ENCODE results near the gene SEPTIN7.

Gene SEPTIN7

GRCh38 chr7:35828817-35829216 lies 28.0 kb downstream of the SEPTIN7 start:
- H3K36me3 ChIP-seq (ENCODE audit: control insufficient read depth in 4 of 4, insufficient read depth in 4 of 4, low read length in 3 of 4), result peaks cover 2 to 18% (median 7%) of the 10 kb centered on the region in 4 experiments
- H3K27me3 ChIP-seq (replicated peaks in 2 of 5; ENCODE audit: control insufficient read depth in 4 of 5, insufficient read depth in 5 of 5, low read length in 4 of 5), result no peaks in the 10 kb centered on the region
- no peaks in the 10 kb centered on the region for H3K9me3 ChIP-seq (ENCODE audit: control extremely low read depth in 1 of 5, control insufficient read depth in 4 of 5, insufficient read depth in 2 of 5, low read depth in 1 of 5, low read length in 4 of 5)
- no peak overlapping the region for H3K4me3 ChIP-seq (ENCODE audit: control insufficient read depth in 1 of 7, extremely low read depth in 1 of 7, insufficient read depth in 4 of 7, low read depth in 2 of 7, low read length in 6 of 7)
- no peak for DNase-seq
- peaks cover 0 to 9% (median 7%) of the 10 kb centered on the region in 4 experiments for H3K4me1 ChIP-seq (ENCODE audit: control extremely low read depth in 1 of 4, control insufficient read depth in 4 of 4, insufficient read depth in 4 of 4, low read length in 3 of 4)
- WGBS (ENCODE audit: insufficient coverage), result 96% methylated on average over 3 of the region's 6 CpGs
- CTCF ChIA-PET, result no interaction called here
- POLR2A ChIA-PET, result no interaction called here
- no peak overlapping the region for H3K27ac ChIP-seq (ENCODE audit: insufficient read depth in 1 of 2, low read depth in 1 of 2, low read length in 2 of 2, poor library complexity in 1 of 2, severe bottlenecking in 2 of 2)

DNA sequence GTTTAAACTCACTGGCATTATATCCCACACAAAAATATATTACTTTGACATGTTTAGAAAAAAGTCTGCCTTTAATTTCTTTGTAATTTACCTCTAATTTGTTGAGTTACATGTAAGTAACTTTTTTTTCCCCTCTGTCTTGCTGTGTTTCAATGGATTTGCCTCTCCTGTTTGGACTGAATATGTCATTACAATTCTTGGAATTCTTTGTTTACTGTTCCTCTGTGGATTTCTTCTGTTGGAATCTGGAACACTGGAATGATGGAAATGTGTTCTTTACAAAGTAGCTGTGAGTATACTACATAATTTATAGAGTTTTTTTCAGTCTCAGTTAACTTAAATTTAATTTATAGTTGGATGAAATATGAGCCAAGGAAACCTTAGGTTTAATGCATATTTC lies 30.4 kb downstream of the SEPTIN7 start:
- no peak overlapping the region for H3K4me3 ChIP-seq (ENCODE audit: control insufficient read depth in 1 of 7, extremely low read depth in 1 of 7, insufficient read depth in 4 of 7, low read depth in 2 of 7, low read length in 6 of 7)
- no peaks in the 10 kb centered on the region for H3K27me3 ChIP-seq (replicated peaks in 2 of 5; ENCODE audit: control insufficient read depth in 4 of 5, insufficient read depth in 5 of 5, low read length in 4 of 5)
- H3K4me1 ChIP-seq (ENCODE audit: control extremely low read depth in 1 of 4, control insufficient read depth in 4 of 4, insufficient read depth in 4 of 4, low read length in 3 of 4), result peaks cover 0 to 9% (median 7%) of the 10 kb centered on the region in 4 experiments
- ChIA-PET CTCF (interaction anchor here (1.2 to 1.4 kb wide), 3 partner anchors 8 to 18 kb away, joined by 3 to 5 read pairs (median 5); no protein-coding TSS in a partner anchor), POLR2A (interaction anchor here (0.5 kb wide), 1 partner anchor 837 kb away, joined by 3 read pairs; no protein-coding TSS in a partner anchor)
- no peaks in the 10 kb centered on the region for H3K9me3 ChIP-seq (ENCODE audit: control extremely low read depth in 1 of 5, control insufficient read depth in 4 of 5, insufficient read depth in 2 of 5, low read depth in 1 of 5, low read length in 4 of 5)
- DNase-seq, result no peak
- H3K27ac ChIP-seq (ENCODE audit: insufficient read depth in 1 of 2, low read depth in 1 of 2, low read length in 2 of 2, poor library complexity in 1 of 2, severe bottlenecking in 2 of 2), result no peak overlapping the region
- H3K36me3 ChIP-seq (ENCODE audit: control insufficient read depth in 4 of 4, insufficient read depth in 4 of 4, low read length in 3 of 4), result peaks cover 5 to 32% (median 16%) of the 10 kb centered on the region in 4 experiments

- Histone ChIP-seq H3K9me3 (ENCODE audit: control extremely low read depth in 1 of 5, control insufficient read depth in 4 of 5, insufficient read depth in 2 of 5, low read depth in 1 of 5, low read length in 4 of 5) (no peaks in the 10 kb centered on the region), H3K4me3 (ENCODE audit: control insufficient read depth in 1 of 7, extremely low read depth in 1 of 7, insufficient read depth in 4 of 7, low read depth in 2 of 7, low read length in 6 of 7) (no peak overlapping the region), H3K36me3 (ENCODE audit: control insufficient read depth in 4 of 4, insufficient read depth in 4 of 4, low read length in 3 of 4) (peaks cover 3 to 20% (median 9%) of the 10 kb centered on the region in 4 experiments), H3K4me1 (ENCODE audit: control extremely low read depth in 1 of 4, control insufficient read depth in 4 of 4, insufficient read depth in 4 of 4, low read length in 3 of 4) (no peaks in the 10 kb centered on the region), H3K27ac (ENCODE audit: insufficient read depth in 1 of 2, low read depth in 1 of 2, low read length in 2 of 2, poor library complexity in 1 of 2, severe bottlenecking in 2 of 2) (no peak overlapping the region), H3K27me3 (replicated peaks in 2 of 5; ENCODE audit: control insufficient read depth in 4 of 5, insufficient read depth in 5 of 5, low read length in 4 of 5) (no peaks in the 10 kb centered on the region)
- ChIA-PET CTCF (interaction anchor here (1.1 to 1.2 kb wide), 2 partner anchors 8 to 27 kb away, joined by 3 to 4 read pairs; no protein-coding TSS in a partner anchor), POLR2A (no interaction called here)
- 100% methylated on average over 1 of the region's 1 CpG for WGBS (ENCODE audit: insufficient coverage)
- DNase-seq, result peak in 1 of 3 donors; percentile 12
Measured at GRCh38 chr7:35839860-35840854, 39.3 kb downstream of the SEPTIN7 start.

GRCh38 chr7:35846816-35847412 lies 46.1 kb downstream of the SEPTIN7 start:
- Histone ChIP-seq H3K4me1 (ENCODE audit: control extremely low read depth in 1 of 4, control insufficient read depth in 4 of 4, insufficient read depth in 4 of 4, low read length in 3 of 4) (no peaks in the 10 kb centered on the region), H3K27me3 (replicated peaks in 2 of 5; ENCODE audit: control insufficient read depth in 4 of 5, insufficient read depth in 5 of 5, low read length in 4 of 5) (no peaks in the 10 kb centered on the region), H3K36me3 (ENCODE audit: control insufficient read depth in 4 of 4, insufficient read depth in 4 of 4, low read length in 3 of 4) (peaks cover 4 to 28% (median 14%) of the 10 kb centered on the region in 4 experiments), H3K27ac (ENCODE audit: insufficient read depth in 1 of 2, low read depth in 1 of 2, low read length in 2 of 2, poor library complexity in 1 of 2, severe bottlenecking in 2 of 2) (no peak overlapping the region), H3K9me3 (ENCODE audit: control extremely low read depth in 1 of 5, control insufficient read depth in 4 of 5, insufficient read depth in 2 of 5, low read depth in 1 of 5, low read length in 4 of 5) (no peaks in the 10 kb centered on the region), H3K4me3 (ENCODE audit: control insufficient read depth in 1 of 7, extremely low read depth in 1 of 7, insufficient read depth in 4 of 7, low read depth in 2 of 7, low read length in 6 of 7) (no peak overlapping the region)
- ChIA-PET POLR2A (no interaction called here), CTCF (no interaction called here)
- 96% methylated on average over 10 of the region's 11 CpGs for WGBS (ENCODE audit: insufficient coverage)
- no peak for DNase-seq

DNA sequence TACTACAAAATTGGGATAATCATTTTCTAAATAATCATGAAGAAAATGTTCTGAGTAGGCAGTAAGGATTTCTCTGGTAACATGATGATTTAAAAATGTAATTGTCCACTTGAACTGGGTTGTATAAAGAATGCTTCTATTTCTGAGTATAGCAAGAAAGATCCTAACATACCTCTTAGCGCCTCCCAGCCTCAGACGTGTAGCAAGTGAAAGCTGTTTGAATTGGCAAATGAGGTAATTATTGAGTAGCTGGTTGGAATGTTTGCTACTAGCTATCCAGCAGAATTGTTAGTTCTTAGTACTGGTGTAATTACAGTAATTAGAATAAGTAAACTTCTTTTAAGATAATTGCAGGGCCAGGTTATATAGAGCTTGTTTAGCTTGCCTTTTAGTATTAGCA lies 47.9 kb downstream of the SEPTIN7 start:
- Histone ChIP-seq H3K4me3 (ENCODE audit: control insufficient read depth in 1 of 7, extremely low read depth in 1 of 7, insufficient read depth in 4 of 7, low read depth in 2 of 7, low read length in 6 of 7) (no peak overlapping the region), H3K9me3 (ENCODE audit: control extremely low read depth in 1 of 5, control insufficient read depth in 4 of 5, insufficient read depth in 2 of 5, low read depth in 1 of 5, low read length in 4 of 5) (no peaks in the 10 kb centered on the region), H3K36me3 (ENCODE audit: control insufficient read depth in 4 of 4, insufficient read depth in 4 of 4, low read length in 3 of 4) (peaks cover 4 to 24% (median 14%) of the 10 kb centered on the region in 4 experiments), H3K27me3 (replicated peaks in 2 of 5; ENCODE audit: control insufficient read depth in 4 of 5, insufficient read depth in 5 of 5, low read length in 4 of 5) (no peaks in the 10 kb centered on the region), H3K4me1 (ENCODE audit: control extremely low read depth in 1 of 4, control insufficient read depth in 4 of 4, insufficient read depth in 4 of 4, low read length in 3 of 4) (no peaks in the 10 kb centered on the region), H3K27ac (ENCODE audit: insufficient read depth in 1 of 2, low read depth in 1 of 2, low read length in 2 of 2, poor library complexity in 1 of 2, severe bottlenecking in 2 of 2) (no peak overlapping the region)
- WGBS (ENCODE audit: insufficient coverage), result 90% methylated on average over 2 of the region's 2 CpGs
- ChIA-PET CTCF (interaction anchor here (0.6 to 1.5 kb wide), 3 partner anchors 9 to 144 kb away, joined by 3 to 4 read pairs (median 3); no protein-coding TSS in a partner anchor), POLR2A (no interaction called here)
- no peak for DNase-seq

DNA sequence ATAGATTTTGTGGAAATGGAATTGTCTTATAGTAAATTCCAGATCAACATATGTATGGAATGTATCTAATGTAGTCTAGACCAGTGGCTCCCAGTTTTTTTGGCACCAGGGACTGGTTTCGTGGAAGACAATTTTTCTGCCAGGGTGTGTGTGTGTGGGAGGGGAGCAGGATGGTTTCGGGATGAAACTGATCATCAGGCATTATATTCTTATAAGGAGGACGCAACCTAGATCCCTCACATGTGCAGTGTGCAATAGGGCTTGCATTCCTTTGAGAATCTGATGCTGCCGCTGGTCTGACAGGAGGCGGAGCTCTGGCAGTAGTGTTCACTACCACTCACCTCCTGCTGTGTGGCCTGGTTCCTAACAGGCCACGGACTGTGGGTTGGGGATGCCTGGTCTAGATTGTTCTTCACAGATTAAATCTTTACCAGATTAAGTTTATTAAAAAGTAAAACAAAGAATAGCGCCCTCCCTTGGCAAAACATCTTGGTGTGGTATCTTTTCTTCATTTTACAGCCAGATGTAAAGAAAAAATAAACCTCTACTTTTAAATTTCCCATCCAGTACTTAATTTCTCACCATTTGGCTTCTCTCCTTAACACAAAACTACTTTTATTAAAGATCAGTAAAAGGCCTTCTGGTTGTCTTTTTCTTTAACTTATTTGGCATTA lies 48.4 kb downstream of the SEPTIN7 start:
- DNase-seq, result peak in 1 of 3 donors; percentile 5
- WGBS (ENCODE audit: insufficient coverage), result 100% methylated on average over 5 of the region's 7 CpGs
- Histone ChIP-seq H3K27me3 (replicated peaks in 2 of 5; ENCODE audit: control insufficient read depth in 4 of 5, insufficient read depth in 5 of 5, low read length in 4 of 5) (no peaks in the 10 kb centered on the region), H3K27ac (ENCODE audit: insufficient read depth in 1 of 2, low read depth in 1 of 2, low read length in 2 of 2, poor library complexity in 1 of 2, severe bottlenecking in 2 of 2) (no peak overlapping the region), H3K4me3 (ENCODE audit: control insufficient read depth in 1 of 7, extremely low read depth in 1 of 7, insufficient read depth in 4 of 7, low read depth in 2 of 7, low read length in 6 of 7) (no peak overlapping the region), H3K9me3 (ENCODE audit: control extremely low read depth in 1 of 5, control insufficient read depth in 4 of 5, insufficient read depth in 2 of 5, low read depth in 1 of 5, low read length in 4 of 5) (no peaks in the 10 kb centered on the region), H3K4me1 (ENCODE audit: control extremely low read depth in 1 of 4, control insufficient read depth in 4 of 4, insufficient read depth in 4 of 4, low read length in 3 of 4) (no peaks in the 10 kb centered on the region), H3K36me3 (ENCODE audit: control insufficient read depth in 4 of 4, insufficient read depth in 4 of 4, low read length in 3 of 4) (peaks cover 4 to 24% (median 15%) of the 10 kb centered on the region in 4 experiments)
- CTCF ChIA-PET, result interaction anchor here (1.4 kb wide), 1 partner anchor 9 kb away, joined by 4 read pairs; no protein-coding TSS in a partner anchor
- POLR2A ChIA-PET, result no interaction called here
